GM18907 (cell line): ENCODE results near the gene RGS6.
"Not testable (repeated sequence)": the region's sequence is repeated elsewhere in the genome, so short reads cannot be mapped to it uniquely, and the experiment has no call there.

Experiments
- ATAC-seq: cut with Tn5 transposase; IDR thresholded peaks from one replicate; pipeline ENCODE4 v1.9.1; 2021; ENCODE audit warnings: mild to moderate bottlenecking, moderate library complexity; ENCODE audit not compliant: unreplicated experiment

Gene RGS6

GRCh38 chr14:71932229-71932981 lies at the start of gene RGS6:
RGS6 (plus strand) TSS chr14:71932429.
- peak; percentile 57 for ATAC-seq

DNA sequence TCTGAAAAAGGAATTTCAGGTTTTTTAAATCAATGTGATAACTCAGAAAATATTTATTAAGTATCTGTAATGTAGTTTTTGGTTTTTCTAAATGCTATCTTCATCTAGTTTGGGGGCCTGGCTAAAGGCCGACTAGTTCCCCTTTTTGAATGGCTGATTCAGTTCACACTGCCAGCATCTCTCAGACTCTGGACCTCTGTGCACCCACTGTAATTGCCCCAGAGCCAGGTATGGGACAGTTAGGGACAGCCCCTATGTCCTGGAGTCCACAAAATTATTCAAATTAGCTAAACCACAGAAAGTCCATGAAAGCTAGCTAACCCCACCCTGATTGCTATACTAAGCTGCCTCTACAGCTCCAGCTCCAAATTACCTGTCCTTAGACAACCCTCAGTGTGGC lies 49.1 kb upstream of the RGS6 start:
- ATAC-seq, result no peak

GRCh38 chr14:71885301-71885700 lies 46.9 kb upstream of the RGS6 start:
- ATAC-seq, result no peak

DNA sequence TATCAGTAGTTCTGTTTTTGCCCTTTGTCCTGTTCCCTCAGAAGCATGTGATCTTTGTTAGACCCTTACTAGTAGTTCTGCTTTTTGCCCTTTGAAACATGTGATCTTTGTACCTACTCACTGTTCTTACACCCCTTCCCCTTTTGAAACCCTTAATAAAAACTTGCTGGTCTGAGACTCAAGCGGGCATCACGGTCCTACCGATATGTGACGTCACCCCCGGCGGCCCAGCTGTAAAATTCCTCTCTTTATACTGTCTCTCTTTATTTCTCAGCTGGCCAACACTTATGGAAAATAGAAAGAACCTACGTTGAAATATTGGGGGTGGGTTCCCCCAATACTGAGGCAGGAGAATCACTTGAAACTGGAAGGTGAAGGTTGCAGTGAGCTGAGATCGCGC lies 44.4 kb upstream of the RGS6 start:
- ATAC-seq, result not testable (repeated sequence)

GRCh38 chr14:71890541-71890940 lies 41.7 kb upstream of the RGS6 start:
- no peak for ATAC-seq

DNA sequence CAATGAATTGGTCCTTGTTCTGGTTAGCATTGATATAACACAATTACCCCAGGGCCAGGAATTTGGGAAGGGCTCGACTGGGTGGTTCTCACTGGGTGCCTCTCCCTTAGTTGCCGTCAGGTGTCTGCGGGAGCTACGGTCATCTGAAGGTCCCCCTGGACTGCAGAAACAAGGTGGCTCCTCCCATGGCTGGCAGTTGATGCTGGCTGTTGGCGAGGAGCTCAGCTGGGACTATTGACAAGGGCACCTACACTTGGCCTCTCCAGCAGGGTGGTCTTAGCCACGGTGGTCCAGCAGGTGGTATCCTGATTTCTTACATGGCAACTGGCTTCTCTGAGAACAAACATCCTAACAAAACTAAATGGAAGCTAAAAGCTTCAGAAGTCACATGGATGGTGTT lies 41.0 kb upstream of the RGS6 start:
- ATAC-seq, result no peak

DNA sequence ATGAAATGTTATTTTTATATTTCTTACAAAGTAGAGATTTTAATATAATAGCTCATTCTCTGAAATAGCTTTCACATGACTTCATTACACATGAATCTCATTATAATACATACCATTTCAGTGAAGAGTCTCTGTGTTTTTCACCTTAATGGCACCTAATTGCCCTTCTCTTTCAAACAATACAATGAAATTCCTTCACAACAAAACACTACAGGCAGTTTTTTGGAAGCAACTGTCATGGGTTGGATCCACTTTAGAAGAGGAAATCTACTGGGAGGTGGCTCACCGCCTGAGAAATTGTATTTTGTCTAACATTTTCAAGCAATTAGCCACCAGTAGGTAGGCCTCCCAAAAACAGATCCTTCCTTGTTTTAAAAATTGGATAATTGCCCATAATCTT lies 40.3 kb upstream of the RGS6 start:
- no peak for ATAC-seq

DNA sequence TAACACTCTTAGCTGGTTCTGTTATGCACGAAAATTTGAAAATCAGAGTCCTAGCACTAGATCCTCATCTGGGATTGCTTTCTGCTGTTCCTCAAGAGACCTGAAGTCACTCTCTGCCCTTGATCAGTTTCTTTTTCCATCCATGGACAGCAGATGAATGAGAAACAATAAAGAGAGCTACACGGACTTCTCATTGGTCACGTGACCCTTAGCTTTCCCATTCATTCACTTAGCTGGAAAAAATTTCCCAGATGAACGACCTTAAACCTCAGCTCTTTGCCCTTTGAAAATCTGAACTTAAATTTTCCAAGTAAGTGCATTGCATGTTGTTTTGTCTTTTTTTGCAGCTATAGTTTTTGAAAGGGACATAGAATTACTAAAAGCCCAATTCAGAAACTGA lies 27.2 kb upstream of the RGS6 start:
- no peak for ATAC-seq

- ATAC-seq, result no peak
Measured at GRCh38 chr14:71905860-71906259, 26.4 kb upstream of the RGS6 start.

GRCh38 chr14:71907793-71908515 lies 24.3 kb upstream of the RGS6 start:
- no peak for ATAC-seq

DNA sequence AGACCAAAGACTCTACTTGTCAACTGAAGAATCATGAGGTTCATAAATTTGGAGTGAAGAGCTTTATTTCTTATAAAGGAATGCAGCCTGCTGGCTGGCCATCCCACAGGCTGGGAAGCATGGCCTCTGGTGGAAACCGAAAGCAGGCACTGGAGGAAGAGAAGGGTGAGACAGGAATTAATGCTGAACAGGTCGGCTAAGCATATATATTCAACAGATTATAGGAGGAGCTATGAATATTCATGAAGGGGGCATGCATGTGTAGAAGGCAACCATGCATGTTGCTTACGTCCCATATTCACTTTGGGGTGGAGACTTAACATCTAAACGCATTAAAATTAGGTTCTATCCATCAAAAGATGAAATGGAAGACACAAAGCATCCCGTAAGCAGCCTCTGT lies 20.6 kb upstream of the RGS6 start:
- no peak for ATAC-seq

GRCh38 chr14:71913342-71913741 lies 18.9 kb upstream of the RGS6 start:
- ATAC-seq, result no peak

DNA sequence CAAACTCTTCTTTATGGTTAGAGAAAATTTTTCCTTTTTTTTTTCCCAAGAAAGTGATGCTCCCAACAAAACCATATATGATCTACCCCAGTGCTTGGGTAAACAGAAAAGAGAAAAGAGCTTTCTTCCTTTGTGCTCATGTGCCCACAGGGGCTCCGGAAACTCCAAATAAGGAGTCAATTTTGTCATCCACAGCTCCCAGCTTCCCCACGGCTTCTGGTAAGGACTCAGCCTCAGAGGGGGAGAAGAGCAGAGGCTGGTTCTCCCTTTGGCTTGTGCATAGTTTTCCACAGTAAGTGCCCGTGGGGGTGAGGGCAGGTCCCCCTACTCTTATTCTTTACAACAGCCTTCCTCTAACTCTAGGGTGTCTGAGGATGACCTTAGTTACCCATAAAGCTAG lies 13.3 kb upstream of the RGS6 start:
- ATAC-seq, result no peak

GRCh38 chr14:71923513-71923912 lies 8.7 kb upstream of the RGS6 start:
- ATAC-seq, result no peak

DNA sequence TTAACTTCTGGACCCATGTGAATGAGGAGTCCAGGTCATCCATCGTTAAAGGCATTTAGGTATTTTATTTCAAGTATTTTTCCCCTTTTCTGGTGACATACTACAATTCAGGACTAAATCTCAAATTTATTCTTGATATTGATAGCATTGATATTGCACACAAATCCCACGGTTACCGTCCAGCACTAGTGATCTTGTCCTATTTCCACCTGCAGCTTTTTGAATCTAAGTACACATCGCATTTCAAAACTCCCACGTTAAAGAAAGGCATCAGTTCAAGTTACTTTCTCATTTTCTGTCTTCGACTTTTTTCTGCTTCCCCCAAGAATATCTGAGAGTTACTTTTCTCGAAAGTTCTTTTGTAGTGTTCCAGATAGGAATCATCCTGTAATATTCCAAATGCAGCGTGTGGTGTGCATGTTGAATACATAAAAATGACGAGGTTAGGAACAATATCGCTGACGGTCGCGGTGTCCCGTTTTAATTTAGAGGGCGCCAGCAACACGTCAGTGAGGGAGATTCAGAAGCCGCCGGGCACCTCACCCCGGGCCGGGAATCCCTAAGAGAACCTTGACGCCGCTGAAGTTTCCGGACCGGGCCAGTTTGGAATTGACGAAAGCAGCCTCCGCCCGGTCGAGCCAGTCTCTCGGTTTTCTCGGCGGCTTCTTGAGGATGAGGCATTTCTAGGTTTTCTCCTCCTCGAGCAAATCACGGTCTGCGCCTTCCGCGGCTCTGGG lies 569 bp upstream of the RGS6 start:
- peak; percentile 11 for ATAC-seq

DNA sequence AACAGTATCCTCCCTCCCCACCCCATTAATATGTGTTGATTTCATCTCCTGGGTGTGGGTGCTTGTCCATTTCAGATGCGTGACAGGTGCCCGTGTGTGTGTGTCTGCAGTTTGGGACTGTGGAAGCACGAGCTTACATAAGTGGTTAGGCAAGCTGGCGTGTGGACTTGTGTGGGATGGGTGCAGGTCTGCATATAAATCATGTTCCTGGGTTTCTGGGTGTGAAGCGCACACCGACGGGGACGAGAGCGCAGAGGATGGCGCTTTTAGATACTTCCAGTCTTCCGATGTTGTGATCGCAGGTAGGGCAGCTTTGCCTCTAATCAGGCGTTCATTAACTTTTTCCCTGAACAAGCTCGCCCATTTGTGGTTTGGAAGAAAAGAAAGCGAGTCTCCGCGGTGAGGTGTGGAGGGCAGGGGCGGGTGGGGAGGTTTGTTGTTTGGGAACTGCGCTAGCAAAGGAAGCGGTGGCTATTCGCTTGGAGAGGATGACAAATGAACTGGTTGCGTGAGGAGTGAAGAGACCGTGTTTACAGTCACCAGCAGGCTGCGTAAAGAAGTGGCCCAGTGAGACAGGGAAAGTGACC lies 865 bp downstream of the RGS6 start:
- no peak for ATAC-seq

DNA sequence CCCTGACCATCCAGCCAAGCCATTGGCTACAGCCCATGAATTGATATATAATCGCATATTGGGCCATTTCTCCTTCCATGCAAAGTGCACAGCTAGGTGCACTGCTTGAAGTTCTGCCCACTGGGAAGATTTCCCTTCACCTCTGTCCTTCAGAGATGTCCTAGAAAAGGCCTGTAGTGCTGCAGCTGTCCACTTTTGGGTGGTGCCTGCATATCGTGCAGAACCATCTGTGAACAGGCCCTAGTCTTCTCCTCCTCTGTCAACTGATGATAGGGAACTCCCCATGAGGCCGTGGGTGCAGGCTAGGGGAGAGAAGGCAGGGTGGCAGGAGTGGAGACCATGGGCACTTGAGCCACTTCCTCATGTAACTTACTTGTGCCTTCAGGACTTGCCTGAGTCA lies 6.0 kb downstream of the RGS6 start:
- not testable (repeated sequence) for ATAC-seq

DNA sequence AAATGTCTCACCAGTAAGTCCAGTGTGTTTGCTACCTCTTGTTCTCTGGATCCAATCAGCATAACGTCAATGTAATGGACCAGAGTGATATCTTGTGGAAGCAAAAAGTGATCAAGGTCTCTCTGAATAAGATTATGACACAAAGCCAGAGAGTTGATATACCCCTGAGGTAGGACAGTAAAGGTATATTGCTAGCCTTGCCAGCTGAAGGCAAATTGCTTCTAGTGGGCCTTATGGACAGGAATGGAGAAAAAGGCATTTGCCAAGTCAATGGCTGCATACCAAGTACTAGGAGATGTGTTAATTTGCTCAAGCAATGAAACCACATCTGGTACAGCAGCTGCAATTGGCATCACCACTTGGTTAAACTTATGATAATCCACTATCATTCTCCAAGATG lies 7.1 kb downstream of the RGS6 start:
- not testable (repeated sequence) for ATAC-seq

- not testable (repeated sequence) for ATAC-seq
Measured at GRCh38 chr14:71940500-71940899, 8.3 kb downstream of the RGS6 start.

GRCh38 chr14:71941616-71942015 lies 9.4 kb downstream of the RGS6 start:
- not testable (repeated sequence) for ATAC-seq

- ATAC-seq, result no peak
Measured at GRCh38 chr14:71942904-71943694, 10.9 kb downstream of the RGS6 start.
